Erythroblast (primary cell): ENCODE results near the gene AFAP1L2.

Experiments used
- DNase-seq, 2 experiments: peaks; one replicate each; lab custom pipeline; 2025; lab: John Stamatoyannopoulos, UW
- GATA1 ChIP-seq: IDR thresholded peaks from 2 replicates; pipeline ENCODE4 v1.6.1; 2011; ENCODE audit warnings: low read depth, mild to moderate bottlenecking, control low read depth, low read length, moderate library complexity
- POLR2A ChIP-seq: IDR thresholded peaks from 2 replicates; pipeline ENCODE4 v1.6.1; 2011; ENCODE audit warnings: mild to moderate bottlenecking, low read length

The AFAP1L2 gene

GRCh38 chr10:114372179-114372578 is 32.1 kb downstream of the AFAP1L2 start:
- TF ChIP-seq GATA1, result no peak
- TF ChIP-seq POLR2A, result no peak
- no peak for DNase-seq

- TF ChIP-seq POLR2A (no peak), GATA1 (no peak)
- no peak for DNase-seq
Observed at GRCh38 chr10:114370966-114371365, 33.3 kb downstream of the AFAP1L2 start.

DNA sequence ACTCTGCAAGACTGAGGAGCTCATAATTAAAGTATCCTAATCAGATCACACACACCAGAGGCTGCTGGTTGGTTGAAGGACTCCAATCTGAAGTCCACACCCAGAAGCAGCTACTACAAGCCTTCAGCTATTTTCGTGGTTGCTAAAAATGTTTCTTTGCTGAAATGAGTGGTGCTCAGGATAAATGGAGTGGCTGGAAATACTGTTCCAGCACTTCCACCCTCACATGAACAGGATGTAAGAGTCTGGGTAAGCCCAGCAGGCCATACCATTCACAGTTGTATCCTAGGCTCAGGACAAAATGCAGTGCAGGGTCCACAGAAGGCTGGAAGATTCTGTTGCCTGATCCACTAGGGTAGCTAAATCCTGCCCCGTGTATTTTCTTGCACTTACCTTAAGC is 34.1 kb downstream of the AFAP1L2 start:
- no peak for DNase-seq
- TF ChIP-seq POLR2A (no peak), GATA1 (no peak)

- no peak for DNase-seq
- TF ChIP-seq POLR2A, result no peak
- no peak for TF ChIP-seq GATA1
Observed at GRCh38 chr10:114368057-114368391, 36.3 kb downstream of the AFAP1L2 start.

- no peak for TF ChIP-seq GATA1
- TF ChIP-seq POLR2A, result no peak
- DNase-seq, result no peak
Observed at GRCh38 chr10:114367351-114368056, 36.8 kb downstream of the AFAP1L2 start.

DNA sequence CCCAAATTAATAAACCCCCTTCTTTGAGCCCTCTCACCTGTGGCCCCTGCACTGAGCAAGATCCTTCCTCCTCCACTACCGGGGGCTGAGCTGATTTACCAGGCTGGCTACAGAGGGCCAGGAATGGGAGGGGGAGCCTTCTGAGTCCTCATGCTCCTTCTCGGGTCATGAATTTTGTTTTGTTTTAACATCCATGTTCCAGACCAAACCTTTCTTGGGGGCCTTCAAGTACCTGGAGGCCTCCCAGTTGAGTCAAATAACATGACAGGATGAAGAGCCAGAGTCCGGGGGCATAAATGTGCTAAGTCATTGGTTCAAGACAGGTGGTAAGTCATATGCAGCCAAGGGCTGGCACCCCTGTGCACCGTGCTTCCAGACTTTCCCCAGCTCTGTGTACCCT is 39.6 kb downstream of the AFAP1L2 start:
- TF ChIP-seq GATA1 (no peak), POLR2A (no peak)
- no peak for DNase-seq

- DNase-seq, result no peak
- no peak for TF ChIP-seq GATA1
- TF ChIP-seq POLR2A, result no peak
Observed at GRCh38 chr10:114363745-114364454, 40.4 kb downstream of the AFAP1L2 start.

DNA sequence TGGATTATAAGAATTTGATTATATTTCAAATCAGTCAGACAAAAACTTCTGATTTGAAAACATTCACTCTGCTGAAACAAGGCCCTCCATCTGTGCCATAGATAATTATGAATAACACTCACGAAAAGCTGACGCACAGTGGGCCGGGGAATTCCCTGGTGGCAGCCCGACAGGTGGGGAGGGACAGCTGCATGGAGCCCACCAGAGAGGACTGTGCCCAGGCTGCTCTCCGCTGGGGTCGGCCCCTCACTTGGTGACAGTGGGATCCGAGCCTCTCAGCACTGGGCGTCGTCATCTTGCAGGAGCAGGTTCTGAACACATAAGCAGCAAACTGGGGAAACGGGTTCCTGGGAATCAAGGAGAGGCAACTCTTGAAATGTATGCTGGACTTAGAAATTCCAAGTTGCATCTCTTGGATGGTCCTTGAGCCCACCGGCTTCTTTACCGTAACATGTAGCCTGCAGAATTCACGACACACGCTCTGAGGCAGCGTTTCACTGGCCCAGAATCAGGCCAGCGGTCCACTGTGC is 41.4 kb downstream of the AFAP1L2 start:
- TF ChIP-seq POLR2A, result no peak
- no peak for DNase-seq

DNA sequence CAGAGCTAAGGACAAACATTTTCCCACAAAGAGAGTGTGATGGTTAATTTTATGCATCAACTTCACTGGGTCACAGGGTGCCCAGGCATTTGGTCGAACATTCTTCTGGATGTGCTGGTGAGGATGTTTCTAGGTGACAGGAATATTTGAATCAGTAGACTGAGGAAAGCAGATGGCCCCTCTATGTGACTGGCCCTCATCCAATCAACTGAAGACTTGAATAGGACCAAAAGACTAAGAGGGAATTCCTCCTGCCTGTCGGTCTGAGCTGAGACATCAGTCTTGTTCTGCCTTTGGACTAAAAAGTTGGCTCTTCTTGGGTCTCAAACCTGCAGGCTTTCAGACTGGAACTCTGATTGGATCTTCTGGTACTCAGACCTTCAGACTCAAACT is 44.4 kb downstream of the AFAP1L2 start:
- DNase-seq, result no peak
- TF ChIP-seq GATA1, result no peak
- TF ChIP-seq POLR2A, result no peak

DNA sequence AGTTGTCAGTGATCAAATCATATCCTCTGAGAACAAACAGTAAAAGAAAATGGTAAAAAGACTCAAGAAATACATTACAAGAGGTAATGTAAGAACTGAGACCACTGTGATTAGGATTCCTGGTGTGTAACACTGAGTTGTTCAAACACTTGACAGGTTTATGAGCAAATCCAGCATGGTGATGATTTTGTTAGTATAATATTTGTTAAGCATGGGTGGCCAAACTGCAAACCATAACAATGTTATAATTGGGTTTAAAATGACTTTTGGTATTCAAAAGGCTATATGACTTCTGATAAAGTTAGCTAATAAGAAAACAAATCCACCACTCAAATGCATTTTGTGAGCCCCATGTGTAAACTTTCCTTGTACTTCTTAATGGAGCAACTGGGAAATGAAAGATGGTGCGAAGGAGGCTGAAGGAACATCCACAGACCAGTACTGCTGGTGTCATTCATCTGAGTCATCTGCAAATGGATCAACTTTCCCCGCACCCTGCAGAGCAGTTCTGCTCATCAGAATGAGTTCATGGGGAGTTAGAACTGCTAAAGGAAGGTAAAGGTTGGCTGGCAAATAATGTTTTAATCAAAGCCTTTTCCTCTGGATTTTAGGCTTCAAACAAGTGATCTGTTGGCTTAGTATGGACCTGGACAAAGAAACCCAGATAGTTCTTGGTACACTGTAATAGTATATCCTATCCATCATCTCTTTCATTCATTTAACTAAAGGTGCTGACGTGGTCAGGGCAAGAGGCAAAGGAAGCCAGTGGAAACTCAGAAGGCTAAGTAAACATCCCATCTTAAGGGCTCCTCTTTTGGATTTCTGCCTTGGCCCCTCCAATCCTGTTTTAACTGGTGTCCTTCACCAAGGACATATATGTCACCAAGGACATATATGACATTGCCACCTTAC is 45.0 kb downstream of the AFAP1L2 start:
- TF ChIP-seq POLR2A, result no peak
- no peak for TF ChIP-seq GATA1
- no peak for DNase-seq

DNA sequence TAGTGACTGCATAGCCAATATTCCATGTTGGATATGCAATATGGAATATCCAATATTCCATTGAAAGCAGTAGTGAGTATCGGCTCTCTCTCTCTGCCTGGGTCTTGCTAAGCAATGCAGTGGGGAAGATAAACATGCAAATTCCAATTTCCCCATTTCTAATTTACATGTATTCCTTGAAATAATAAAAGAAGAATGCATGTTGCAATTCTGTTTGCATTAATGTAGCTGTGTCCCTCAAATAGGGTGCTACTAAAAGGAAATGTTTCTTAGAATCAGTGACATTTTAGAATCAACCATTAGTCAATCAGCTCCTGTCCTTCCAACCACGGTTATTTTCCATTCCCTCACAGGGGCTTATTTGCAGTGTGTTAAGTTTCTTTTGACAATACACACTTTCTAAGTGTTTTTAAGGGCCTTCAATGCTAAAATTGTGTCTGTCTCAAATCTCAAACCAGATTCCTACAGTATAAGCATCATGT is 46.7 kb downstream of the AFAP1L2 start:
- no peak for TF ChIP-seq GATA1
- TF ChIP-seq POLR2A, result no peak
- DNase-seq, result no peak

GRCh38 chr10:114356751-114357514 is 47.4 kb downstream of the AFAP1L2 start:
- TF ChIP-seq POLR2A (no peak), GATA1 (no peak)
- no peak for DNase-seq

DNA sequence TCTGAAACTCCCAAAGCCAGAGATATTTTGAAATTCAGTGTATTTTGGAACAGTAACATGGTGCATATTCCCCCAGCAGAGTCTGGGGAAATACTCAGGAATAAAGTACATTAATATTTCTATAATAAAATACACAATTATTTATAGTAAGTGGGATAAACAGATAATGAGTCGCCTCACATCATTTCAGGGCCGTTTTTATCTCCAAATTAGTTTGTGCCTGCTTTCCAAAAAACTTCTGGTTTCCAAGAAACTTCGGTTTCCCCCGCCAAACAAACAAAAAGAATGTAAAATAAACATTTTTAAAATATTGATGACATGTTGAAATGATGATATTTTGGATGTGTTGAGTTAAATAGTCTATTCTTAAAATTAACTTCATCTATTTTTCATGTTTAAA is 48.2 kb downstream of the AFAP1L2 start:
- TF ChIP-seq POLR2A, result no peak
- TF ChIP-seq GATA1, result no peak
- DNase-seq, result no peak
